Vagina (tissue), 2 donors: ENCODE measurements around the gene NLGN4X.

Experiments used
- CTCF ChIP-seq, 3 experiments: fragments of 450-650 bp in 2 of 3; fragments of 200-600 bp in 1 of 3; sonication (generic) in 1 of 3; IDR thresholded peaks; one replicate each; pipeline ENCODE4 v1.5.1; 2017 to 2019; ENCODE audit warnings: antibody characterized with exemption in 3 of 3, mild to moderate bottlenecking in 2 of 3, moderate library complexity in 2 of 3
- POLR2A ChIP-seq, 2 donors: fragments of 450-650 bp; IDR thresholded peaks; one replicate each; pipeline ENCODE4 v1.6.1; 2017; ENCODE audit warnings: antibody characterized with exemption in 2 of 2, mild to moderate bottlenecking in 2 of 2, moderate library complexity in 2 of 2
- POLR2AphosphoS5 ChIP-seq, 2 donors: sonication (generic); formaldehyde crosslinking; IDR thresholded peaks; one replicate each; pipeline ENCODE4 v1.9.0; 2017; ENCODE audit warnings: antibody characterized with exemption in 2 of 2, mild to moderate bottlenecking in 2 of 2, low read depth in 1 of 2; ENCODE audit not compliant: insufficient read depth in 1 of 2

- TF ChIP-seq CTCF (IDR thresholded peaks at IDR 0.05) (no peak), POLR2AphosphoS5 (IDR thresholded peaks at IDR 0.05; ENCODE audit: insufficient read depth in 1 of 2, low read depth in 1 of 2) (no peak), POLR2A (IDR thresholded peaks at IDR 0.05) (no peak)
Measured at GRCh38 chrX:6041630-6042029, 187.0 kb downstream of the NLGN4X start.
